T-helper 2 cell (primary cell): Measurements from ENCODE around the gene SFI1.

Experiments used
- DNase-seq, 5 experiments: peaks; one replicate each; pipeline versions ENCODE4 v3.0.0 to v3.0.0-alpha.2; 2012 to 2022

SFI1 gene

DNA sequence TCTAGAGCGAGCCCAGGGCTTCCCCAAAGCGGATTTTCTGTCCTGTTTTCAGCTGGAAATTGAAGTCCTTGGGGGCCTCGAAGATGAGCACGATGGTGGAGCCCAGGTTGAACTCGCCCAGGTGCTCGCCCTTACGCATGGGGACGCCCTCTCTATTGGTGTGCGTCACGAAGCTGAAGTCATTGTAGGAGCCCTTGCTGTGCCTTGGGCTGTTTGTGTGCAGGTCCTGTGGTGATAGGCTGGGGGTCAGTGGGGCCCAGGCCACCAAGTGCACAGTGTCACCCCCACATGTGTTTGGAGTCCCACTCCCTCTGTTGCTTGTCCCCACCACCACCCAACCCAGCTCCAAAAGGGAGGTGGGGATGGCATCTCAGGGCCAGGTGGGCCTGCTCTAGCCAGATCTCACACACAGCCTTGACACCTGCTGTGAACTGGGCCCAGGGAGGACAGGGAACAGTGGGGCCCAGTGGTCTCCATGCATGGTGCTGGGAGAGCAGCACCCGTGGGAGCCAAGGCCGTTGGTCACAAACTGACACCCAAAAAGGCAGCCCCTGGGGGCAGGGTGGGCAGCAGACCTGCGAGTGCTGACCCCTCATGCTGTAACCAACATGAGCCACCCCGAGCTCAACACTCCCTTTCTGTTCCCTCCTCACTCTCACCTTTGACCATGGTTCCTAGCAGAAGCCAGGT lies 123.4 kb downstream of the SFI1 start:
- no peak for DNase-seq

DNA sequence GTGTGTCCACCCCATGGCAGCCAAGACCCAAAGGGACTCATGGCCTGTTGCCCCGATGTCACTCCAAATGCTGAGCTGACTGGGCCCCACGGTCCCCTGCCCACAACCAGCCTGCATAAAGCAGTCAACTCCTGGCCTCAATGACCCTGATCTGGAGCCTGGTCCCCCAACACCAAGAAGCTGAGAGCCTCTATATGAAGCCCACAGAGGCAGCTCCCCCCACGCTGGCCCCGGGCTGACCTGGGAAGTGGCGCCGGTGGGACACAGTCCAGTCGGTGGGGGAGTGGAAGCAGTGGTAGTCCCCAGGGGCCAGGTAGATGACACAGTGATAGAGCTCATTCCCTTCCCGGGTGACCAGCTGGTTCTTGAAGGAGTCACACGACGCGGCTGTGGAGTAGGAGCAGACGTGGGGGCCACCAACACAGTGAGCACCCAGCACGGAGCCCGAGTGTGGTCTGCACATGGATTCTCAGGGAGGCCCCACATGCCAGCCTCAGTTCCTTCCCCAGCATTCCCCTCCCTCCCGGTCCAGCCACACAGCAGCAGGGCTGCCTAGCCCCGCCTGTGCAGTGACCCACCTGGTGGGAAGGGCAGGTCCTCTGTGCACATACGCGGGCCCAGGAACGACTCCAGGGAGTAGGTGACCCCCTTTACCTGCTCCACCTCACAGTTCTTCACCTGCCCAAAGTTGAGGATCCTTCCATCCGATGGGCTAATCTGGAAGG lies 124.6 kb downstream of the SFI1 start:
- no peak for DNase-seq

DNA sequence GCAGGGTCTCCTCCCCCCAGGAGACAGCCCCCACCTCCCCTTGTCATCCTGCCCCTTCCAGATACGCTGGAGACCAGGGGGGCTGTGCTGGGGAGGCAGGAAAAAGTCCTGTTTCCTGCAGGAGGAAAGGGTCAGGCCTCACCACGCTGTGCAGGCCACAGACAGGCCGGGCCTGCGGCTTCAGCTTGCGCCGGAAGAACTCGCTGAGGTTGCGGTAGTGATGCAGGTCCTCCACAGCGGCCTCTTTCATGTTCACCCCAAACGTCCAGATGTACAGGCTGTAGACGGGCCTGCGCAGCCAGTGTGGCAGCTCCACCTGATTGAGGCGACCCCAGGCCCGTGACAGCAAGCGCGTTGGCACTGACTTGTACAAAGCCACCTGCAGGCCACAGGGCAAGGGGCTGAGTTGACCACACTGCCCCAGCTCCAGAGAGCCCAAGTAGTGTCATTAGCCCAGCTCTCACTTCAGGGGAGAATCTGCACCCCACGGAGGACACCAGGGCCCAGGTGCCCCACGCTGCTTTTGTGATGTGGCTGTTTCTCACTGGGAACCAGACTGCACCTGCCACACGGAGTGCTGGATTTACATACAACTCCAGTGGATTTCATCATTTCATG lies 125.3 kb downstream of the SFI1 start:
- no peak for DNase-seq

DNA sequence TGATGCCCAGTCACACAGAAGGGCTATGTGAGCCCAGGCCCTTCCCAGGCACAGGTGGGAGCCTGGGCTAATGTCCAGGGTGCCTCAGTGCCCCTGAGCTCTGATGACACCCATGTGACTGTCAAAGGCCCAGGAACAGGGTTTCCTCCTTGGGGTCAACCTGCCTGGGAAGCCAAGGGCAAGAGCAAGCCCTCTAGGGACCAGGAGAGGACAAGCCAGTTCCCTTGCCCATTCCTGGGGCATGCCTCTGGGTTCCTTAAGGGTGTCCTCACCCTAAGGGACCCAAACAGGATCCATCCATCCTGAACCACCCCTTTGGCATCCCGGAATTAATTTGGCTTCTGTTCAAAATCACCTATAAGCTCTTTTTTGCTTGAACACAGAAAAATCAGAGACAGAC lies 126.6 kb downstream of the SFI1 start:
- no peak for DNase-seq

DNA sequence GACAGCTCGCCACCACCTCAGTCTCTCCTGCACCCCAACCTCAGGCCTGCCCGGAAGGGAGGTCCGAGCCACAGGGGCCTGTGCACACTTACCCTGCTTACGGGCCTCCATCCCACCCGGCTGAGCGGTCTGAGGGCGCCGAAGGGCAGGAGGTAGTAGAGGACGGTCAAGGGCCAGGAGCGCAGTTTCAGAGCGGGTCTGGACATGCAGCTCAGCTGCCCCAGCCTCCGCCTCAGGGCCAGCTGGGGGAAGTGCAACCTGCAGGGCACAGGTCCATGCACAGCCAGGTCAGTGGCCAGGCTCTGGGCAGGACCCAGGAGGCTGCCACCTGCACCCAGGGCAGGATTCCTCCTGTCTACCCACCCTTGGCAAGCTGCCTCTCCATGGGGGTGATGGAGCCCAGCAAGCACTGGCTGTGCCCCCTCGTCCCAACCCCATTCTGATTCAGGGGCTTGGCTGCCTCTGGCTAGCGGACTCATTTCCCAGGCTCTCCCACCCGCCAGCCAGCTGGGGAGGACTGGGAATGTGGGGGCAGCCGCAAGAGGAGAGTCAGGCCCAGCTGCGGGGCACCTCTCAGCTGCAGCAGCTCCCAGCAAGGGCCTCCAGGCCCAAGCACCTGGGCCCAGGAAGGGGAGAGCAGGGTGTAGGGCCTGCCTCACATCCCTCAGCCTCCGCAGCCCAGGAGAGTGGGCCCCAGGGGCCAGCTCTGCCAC lies 127.4 kb downstream of the SFI1 start:
- no peak for DNase-seq

DNA sequence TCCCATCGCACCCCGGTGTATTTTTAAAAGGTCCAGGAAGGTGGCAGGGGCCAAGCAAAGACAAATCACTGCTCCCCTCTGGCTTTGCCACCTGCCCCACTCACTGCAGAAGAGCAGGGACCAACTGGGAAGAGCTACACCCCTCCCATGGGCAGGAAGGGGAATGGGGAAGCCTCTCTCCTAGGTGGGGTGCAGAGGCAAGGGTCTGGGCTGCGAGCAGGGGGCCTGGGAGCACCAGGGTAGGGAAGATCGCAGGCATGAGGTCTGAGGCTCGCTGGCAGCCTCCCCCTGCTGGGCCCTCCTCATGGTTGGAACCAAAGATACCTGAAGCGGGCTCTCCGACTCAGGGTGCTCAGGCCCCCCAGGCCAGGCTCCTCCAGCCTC lies 128.9 kb downstream of the SFI1 start:
- no peak for DNase-seq

DNA sequence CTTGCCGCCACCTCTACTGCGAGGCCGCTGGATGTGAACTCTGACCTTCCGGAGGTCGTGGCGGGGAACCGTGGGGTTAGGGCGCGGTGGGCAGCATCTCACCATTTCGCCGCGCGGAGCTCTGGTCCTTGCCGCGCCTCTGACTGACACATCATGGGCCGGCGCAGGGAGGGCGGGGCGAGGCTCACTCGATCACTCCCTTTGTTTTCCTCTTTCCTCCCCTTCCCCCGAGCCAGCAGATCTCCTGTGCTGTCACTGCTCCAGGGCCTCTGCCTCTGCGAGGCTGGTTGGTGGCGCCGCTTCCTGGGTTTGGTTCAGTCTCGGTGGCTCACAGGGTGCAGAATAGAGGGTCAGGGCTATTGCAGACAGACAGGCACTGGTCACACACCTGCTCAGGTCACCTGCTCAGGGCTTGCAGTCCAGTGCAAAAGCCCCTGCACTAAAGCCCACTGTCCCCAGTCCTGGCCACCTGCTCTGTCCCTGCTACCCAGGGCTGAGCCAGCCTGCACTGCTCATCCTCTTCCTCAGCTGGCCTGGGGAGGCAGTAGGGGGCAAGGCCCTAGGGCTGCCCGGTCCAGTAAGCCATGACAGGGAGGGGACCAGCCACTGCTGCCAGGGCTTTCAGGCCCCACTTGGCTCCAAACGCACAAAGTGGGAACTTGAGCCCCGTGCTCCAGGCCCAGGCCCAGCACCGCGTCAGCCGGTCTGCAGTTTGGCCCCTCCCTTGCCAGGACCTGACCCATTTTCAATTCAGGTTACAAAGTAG lies 129.5 kb downstream of the SFI1 start:
- no peak for DNase-seq

DNA sequence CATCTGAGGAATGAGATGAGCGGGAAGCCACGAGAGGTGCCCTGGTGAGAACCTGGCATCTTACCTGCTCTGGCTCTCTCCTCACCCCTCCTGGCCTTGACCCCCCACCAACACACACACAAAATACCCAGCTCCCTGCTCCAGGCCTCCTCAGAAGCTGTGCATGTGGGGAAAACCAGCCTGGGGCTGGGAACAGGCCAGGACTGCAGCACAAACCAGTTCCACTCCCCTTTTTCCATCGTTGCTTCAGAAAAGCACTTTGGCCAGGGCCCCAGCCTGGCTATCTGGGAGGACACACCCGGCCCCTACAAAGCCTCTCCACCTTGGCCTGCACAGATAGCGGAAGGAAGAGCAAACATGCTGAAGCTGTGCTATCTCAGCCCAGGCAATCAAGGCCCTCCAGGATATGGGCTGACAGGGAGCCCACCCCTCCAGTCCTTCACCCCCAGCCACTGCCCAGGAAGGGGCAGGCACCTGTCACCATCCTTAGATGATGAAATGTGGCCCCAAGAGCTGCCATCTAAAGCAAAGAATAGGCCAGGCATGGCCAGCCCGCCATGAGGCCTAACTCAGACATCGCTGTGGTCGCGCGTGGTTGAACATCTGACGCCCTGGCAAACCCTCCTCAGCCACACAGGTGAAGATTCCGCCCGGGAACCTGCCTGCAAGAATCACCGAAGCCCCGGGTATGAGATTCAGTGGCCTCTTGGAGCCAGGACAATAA lies 130.3 kb downstream of the SFI1 start:
- no peak for DNase-seq

DNA sequence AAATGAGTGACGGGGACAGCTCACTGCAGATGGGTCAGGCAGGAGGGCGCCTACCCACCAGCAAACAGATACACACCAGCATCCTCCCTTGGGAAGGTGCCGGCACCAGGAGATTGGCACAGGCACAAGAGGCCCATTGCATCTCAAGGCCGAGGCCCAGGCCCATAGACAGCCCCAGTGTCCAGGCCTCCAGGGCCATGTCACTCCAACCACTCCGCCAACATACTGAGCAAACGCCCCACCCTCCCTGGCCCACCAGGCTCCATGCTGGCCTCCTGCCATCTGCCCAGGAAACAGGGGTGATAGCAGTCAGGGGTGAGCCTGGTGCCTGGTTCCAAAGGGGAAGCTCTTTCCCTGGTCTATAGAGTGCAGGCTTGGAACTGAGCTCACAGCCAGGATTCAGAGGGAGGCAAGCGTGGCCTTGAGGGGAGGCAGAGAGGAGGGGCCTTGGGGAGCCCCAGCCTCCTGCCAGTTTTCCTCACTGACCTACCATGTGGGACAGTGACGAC lies 130.9 kb downstream of the SFI1 start:
- DNase-seq: no peak

DNA sequence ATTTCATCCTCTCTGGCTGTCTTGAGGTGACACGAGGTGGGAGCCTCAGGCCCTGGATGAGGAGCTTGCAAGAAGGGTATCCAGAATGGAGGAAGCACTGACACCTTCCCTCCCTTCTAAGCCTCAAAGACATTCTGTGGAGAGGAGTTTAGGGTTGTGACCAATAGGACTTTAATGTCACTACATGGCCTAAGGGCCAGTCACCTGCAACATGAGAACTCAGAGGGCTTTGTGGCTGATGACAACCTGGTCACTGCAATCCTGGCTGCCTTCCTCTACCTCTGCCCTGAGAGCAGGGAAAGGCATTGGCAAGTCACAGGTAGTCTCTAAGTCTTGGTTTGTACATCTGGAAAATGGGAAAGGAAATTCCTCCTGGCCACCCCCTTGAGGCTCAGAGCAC lies 132.0 kb downstream of the SFI1 start:
- DNase-seq: no peak

DNA sequence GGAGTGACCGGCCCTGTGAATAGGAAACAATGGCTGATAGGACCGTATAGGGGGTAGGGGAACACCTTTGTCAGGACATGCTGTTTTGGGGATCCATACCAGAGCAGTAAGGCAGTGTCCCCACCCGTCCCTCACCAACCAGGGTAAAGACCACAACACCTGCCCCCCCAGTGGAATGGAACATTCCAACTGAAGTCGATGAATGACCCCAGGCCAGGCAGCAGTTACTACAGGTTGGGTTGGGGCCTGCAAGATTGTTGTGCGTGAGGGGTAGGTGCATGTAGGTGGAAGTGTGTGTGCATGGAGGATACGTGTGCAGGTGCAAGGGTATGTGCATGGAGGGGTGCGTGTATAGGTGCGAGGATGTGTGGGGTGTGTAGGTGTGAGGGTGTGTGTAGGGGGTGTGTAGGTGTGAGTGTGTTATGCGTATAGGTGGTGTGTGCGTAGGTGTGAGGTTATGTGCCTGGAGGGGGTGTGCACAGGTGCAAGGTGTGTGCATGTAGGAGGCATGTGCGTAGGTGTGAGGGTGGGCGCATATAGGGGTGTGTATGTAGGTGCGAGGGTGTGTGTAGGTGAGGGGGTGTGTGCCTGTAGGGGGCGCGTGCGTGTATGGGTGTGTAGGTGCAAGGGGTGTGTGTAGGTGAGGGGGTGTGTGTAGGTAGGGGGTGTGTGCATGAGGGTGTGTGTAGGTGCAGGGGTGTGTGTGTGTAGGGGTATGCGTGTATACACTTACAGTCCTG lies 132.8 kb downstream of the SFI1 start:
- DNase-seq: no peak

DNA sequence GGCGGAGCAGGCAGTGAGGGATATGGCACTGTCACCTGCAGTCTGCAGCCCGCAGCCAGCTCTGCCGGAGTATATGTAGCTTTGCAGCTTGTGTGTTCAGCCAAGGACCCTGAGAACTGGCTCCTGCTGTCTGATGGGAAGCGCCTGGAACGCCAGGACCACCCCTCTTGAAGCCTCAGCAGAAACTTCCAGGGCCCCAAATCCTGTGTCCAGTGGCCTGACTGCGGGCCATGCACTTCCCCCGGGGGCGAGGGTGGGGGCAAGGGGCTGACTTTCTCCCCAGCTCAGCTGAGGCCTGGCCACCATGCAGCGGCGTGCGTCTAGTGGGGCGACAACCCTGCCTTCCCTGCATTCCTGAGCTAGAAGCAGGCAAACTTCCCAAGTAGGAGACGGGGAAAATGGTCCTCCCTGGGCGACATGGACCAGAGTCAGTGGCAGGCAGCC lies 133.4 kb downstream of the SFI1 start:
- no peak for DNase-seq

DNA sequence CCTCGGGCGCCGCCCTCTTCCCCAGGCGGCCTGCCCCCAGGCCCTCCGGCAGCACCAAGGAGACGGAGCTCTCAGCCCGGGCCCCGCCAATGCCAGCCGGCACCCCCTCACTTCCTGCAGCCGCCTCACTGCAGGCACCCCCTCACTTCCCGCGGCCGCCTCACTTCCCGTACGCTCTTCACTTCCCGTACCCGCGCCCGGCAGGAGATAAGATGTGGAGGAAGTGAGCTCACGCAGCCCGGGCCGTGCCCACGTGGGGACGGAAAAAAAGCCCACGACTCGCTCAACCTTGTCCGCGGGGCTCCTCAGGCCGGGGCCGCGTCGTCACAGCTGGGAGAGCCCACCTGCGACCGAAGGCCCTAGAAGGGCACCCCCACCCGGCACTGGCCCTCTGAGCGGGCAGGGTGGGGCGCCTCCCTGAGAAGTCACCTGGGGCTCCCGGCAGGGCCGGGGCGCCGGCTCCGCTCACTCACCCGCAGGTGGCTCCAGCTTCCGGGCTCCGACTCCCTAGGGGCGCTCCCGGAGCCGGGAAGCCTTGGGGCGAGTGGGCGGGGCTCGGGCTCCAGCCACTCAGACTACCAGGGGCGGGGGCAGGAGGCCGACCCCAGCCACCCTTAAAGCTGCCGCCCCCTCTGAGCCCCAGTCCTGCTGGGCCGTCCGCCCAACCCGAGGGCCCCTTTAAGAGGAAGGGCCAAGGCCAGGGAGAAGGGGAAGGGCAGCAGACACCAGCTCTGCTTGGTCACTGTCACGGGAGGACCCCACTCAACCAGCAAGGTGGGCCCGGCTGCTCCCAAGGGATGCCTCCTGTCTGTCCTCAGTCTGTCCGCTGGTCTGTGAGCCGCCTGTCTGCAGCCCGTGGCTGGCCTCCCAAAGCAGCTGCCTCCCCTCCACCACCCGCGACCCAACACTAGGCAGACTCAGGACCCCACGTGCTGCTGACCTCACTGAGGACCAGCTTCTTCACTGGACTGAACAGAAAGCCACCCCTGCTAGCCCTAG lies 134.3 kb downstream of the SFI1 start:
- DNase-seq: peak; percentile 74 to 96 (median 86)

DNA sequence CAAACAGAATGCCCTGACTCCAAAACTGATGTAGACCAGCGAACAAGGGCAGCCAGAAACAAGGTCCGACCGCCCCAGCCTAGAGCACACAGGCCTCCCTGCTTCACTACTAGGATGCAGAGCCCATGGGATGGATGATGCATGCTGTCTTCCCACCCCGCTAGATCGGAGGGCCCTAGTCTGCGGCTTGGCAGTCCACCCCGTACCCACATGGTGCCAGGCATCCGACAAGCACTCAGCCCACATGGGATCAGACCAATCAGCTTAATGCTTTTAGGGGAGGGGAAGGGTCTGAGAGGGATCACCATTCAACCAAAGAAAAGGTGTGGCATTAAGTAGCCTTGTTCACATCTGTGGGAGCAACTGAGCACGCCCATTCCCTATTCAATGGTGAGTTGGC lies 135.1 kb downstream of the SFI1 start:
- no peak for DNase-seq

DNA sequence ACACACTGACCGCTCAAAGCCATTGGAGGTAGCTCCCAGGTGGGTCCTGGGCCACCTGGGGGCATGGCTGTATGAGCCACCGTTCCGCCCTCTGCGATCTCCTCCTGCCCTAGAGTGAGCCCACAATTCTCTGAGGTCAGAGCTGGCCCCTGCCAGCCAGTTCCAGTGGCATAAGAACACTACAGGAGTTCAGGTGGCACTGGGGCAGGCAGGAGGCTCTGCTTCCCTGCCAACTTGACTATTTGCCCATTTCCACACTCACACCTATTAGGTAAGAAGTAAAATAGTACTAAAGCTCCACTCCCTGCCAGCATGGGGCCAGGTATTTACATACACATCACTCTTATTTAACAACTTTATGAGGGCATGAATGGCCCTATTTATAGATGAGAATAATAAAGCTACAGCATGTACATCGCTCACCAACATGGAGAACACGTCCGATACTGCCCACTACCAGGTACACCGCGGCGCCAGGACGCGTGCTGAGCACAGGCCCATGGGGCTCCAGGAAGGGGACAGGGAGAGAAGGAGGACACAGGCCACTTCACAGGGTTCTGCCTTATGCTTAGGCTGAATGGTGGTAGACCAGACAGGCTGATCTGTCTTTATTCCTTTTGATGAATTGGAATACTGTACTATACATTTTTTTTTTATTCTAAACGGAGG lies 139.4 kb downstream of the SFI1 start:
- no peak for DNase-seq

DNA sequence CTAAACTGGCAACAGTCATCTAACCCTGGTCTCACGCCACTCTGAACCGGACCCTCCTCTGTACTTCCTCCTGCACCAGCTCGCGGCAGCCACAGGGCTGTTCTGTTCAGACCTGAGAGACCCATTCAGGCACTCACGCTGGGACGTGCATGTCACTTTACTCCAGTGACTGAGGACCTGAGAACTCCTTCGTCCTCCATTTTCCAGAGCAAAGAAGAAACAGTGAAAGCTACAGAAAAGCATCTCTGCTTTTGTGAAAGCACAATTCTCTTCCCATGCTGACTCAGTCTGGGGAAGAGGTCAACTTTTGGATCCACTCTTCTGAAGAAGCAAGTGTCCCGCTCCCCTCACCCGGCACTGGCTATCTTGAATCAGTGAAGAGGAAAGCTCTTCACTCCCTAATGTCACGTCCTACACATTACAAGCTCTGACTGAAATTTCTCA lies 141.1 kb downstream of the SFI1 start:
- no peak for DNase-seq

DNA sequence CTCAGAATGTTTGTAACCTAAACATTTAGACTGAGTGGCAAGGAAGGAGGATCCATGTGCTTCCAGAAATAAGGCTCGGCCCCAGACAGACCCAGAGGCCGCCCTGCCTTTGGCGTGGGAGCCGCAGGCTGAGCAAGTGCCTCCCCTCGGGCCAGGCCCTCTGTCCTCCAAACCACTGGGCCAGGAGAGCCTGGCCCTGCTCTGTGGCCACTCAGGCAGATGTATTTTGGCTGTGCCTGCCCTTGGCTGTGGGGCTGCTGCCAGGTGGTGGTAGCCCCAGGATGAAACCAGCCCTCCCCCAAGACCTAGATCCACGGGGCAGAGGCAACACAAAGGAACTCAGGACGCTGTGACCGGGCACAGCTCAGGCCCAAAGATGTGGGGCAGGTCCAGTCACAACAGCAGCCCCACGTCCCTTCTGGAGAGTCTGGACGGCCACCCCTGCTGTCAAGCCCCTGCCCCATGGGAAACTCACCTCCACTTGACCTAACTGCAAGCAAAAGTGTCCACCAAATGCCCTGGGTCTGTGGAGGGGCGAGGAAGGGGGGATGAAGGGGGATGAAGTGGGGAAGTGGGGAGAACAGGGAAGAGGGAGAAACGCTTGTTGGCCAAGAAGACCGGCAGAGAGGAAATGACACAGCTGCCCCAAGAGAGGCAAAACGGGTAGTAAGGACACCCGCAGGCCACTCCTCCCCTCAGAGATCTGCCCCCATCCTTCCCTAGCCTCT lies 141.7 kb downstream of the SFI1 start:
- DNase-seq: no peak

DNA sequence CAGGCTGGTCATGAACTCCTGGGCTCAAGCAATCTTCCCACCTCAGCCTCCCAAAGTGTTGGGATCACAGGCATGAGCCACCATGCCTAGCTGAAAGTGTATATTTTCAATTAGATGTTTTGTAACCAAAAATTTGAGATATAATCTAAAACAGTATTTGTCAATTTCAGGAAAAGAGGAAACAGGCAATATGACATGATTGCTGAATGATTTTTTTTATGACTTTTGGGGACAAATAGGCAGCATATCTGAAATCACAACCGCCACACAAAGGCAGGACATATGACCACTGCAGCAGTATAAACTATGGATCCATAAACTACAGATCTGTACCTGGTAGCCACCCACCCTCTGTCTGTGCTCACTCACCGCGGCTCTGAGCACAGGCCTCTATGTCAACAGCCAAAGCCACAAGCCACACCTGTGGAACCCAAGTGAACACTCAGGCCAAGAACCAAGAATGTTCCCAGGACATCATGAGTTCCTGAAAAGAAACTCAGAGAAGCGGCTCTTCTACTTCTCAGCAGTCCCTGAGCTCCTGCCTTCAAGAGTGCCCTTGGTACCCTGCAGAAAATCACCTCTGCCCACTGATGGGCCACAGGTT lies 143.2 kb downstream of the SFI1 start:
- peak in 1 of 5 experiments; percentile 14 for DNase-seq
